PC-3 (cell line): ENCODE measurements around the gene GCG. TPM values are rescaled to one million over a fixed set of nuclear protein-coding genes. Genes with fewer than 3 reads are reported as not detected.

Experiments used
- ATAC-seq: fragments of 200-7000 bp; cut with Tn5 transposase; 2 replicates; pipeline ENCODE4 v1.9.1; 2020; ENCODE audit warnings: mild to moderate bottlenecking, moderate library complexity
- BruUV-seq: library from RNA; stranded (reverse); fragments of 400-500 nt; replicated peaks from 2 replicates; lab custom pipeline; 2021; lab: Mats Ljungman, UMichigan
- CTCF ChIA-PET: fragments of 300-600 bp; sonication (Branson Sonifier 250); formaldehyde crosslinking; loops from one replicate; lab custom pipeline; 2022; ENCODE audit warnings: antibody characterized with exemption; lab: Charles Lee
- POLR2A ChIA-PET: fragments of 300-600 bp; sonication (Branson Sonifier 250); formaldehyde crosslinking; loops from one replicate; lab custom pipeline; 2022; ENCODE audit warnings: antibody characterized with exemption; ENCODE audit not compliant: unreplicated experiment; lab: Charles Lee
- DNase-seq: peaks from one replicate; pipeline ENCODE4 v3.0.0-alpha.2; 2015
- H2AFZ ChIP-seq: fragments of 300-600 bp; sonication (generic); 2 replicates; pipeline ENCODE4 v1.6.0; 2016; ENCODE audit warnings: antibody characterized with exemption, low read length
- H3F3A ChIP-seq: fragments of 300-600 bp; sonication (generic); one replicate; pipeline ENCODE4 v1.6.0; 2017; ENCODE audit warnings: antibody characterized with exemption, low read length, control low read depth, mild to moderate bottlenecking; ENCODE audit not compliant: unreplicated experiment
- H3K27ac ChIP-seq: fragments of 300-600 bp; sonication (generic); 2 replicates; pipeline ENCODE4 v1.5.1; 2016; ENCODE audit warnings: mild to moderate bottlenecking, low read length
- H3K27me3 ChIP-seq: fragments of 300-600 bp; sonication (generic); 2 replicates; pipeline ENCODE4 v1.6.1; 2016; ENCODE audit warnings: low read length, mixed read lengths
- H3K36me3 ChIP-seq: fragments of 300-600 bp; sonication (generic); 2 replicates; pipeline ENCODE4 v1.6.1; 2016; ENCODE audit warnings: low read depth, mixed run types, low read length, mixed read lengths
- H3K4me1 ChIP-seq: fragments of 300-600 bp; sonication (generic); 2 replicates; pipeline ENCODE4 v1.5.1; 2016; ENCODE audit warnings: low read length; ENCODE audit not compliant: insufficient read depth
- H3K4me2 ChIP-seq: fragments of 300-600 bp; sonication (generic); 2 replicates; pipeline ENCODE4 v1.6.0; 2016; ENCODE audit warnings: low read length
- H3K4me3 ChIP-seq: fragments of 300-600 bp; sonication (generic); 2 replicates; pipeline ENCODE4 v1.5.1; 2016; ENCODE audit warnings: mild to moderate bottlenecking, low read length, mixed read lengths
- H3K79me2 ChIP-seq: fragments of 300-600 bp; sonication (generic); 2 replicates; pipeline ENCODE4 v1.6.1; 2017; ENCODE audit warnings: low read length, mixed read lengths
- H3K9ac ChIP-seq: fragments of 300-600 bp; sonication (generic); 2 replicates; pipeline ENCODE4 v1.6.0; 2016; ENCODE audit warnings: mild to moderate bottlenecking, low read length
- H3K9me2 ChIP-seq: fragments of 300-600 bp; sonication (generic); replicated peaks from 2 replicates; pipeline ENCODE4 v1.6.1; 2016; ENCODE audit warnings: mixed run types, low read length, mixed read lengths
- H3K9me3 ChIP-seq: fragments of 300-600 bp; sonication (generic); 2 replicates; pipeline ENCODE4 v1.6.1; 2016; ENCODE audit warnings: low read length, mixed read lengths
- H4K20me1 ChIP-seq: fragments of 300-600 bp; sonication (generic); 2 replicates; pipeline ENCODE4 v1.6.1; 2016; ENCODE audit warnings: low read length, mixed read lengths
- CTCF ChIP-seq: fragments of 300-600 bp; sonication (generic); conservative IDR thresholded peaks from 2 replicates; pipeline ENCODE4 v1.5.1; 2017; ENCODE audit warnings: antibody characterized with exemption, low read depth, mild to moderate bottlenecking, low read length
- EZH2 ChIP-seq: fragments of 300-600 bp; sonication (generic); IDR thresholded peaks from one replicate; pipeline ENCODE4 v1.6.1; 2017; ENCODE audit warnings: antibody characterized with exemption, mild to moderate bottlenecking, low read length; ENCODE audit not compliant: unreplicated experiment
- EZH2phosphoT487 ChIP-seq: fragments of 300-600 bp; sonication (generic); IDR thresholded peaks from 2 replicates; pipeline ENCODE4 v1.6.1; 2018; ENCODE audit warnings: mild to moderate bottlenecking, antibody characterized with exemption, low read length, borderline replicate concordance
- intact Hi-C: fragments of 100-400 bp; cut with micrococcal nuclease; formaldehyde crosslinking; loops from 2 replicates; pipeline ENCODE4 v1.9.0; 2023
- total RNA-seq: library from RNA; depleted of rRNA; stranded (reverse); fragments of >200 nt; gene quantifications from 2 replicates; pipeline ENCODE4 v1.2.3, GENCODE V29; 2014

GCG gene
- total RNA-seq, 1 experiment from 2014 or later, result not detected

- Histone ChIP-seq H3F3A (no peaks in the 10 kb centered on the region), H4K20me1 (no peaks in the 10 kb centered on the region), H2AFZ (no peak overlapping the region), H3K79me2 (no peaks in the 10 kb centered on the region), H3K9ac (no peak overlapping the region), H3K36me3 (no peaks in the 10 kb centered on the region), H3K9me3 (no peaks in the 10 kb centered on the region), H3K4me3 (no peak overlapping the region), H3K4me2 (no peak overlapping the region), H3K27me3 (no peaks in the 10 kb centered on the region), H3K27ac (no peak overlapping the region), H3K4me1 (no peaks in the 10 kb centered on the region), H3K9me2 (no peaks in the 10 kb centered on the region)
- DNase-seq (no peak), ATAC-seq (no peak)
- intact Hi-C loops, result no loop called here
- POLR2A ChIA-PET, result no interaction called here
- TF ChIP-seq EZH2, result no peak
- TF ChIP-seq EZH2phosphoT487, result no peak
- TF ChIP-seq CTCF, result no peak
- CTCF ChIA-PET, result interaction anchor here (0.6 kb wide), 4 partner anchors 21 to 546 kb away, joined by 3 to 14 read pairs (median 4); no protein-coding TSS in a partner anchor
- BruUV-seq, result no TSS peak
Measured at GRCh38 chr2:162126111-162126519, 25.9 kb downstream of the GCG start.

DNA sequence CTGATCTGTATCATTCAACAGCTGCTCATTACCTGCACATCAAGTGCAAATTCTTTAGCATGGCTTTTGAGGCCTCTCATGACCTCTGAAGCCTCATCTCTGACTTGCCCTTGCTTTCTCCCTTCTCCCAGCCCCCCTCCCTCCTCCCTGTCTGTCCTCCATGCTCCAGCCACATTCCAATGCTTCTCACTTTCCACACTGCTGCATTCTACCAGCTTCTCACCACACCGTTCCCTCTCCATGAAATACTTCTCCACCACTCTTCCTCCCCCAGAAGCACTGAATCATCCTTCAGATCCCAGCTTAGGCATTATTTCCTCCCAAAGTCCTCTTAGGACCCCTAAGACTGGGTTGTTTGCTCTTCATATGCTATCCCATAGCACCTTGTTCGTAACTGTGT is 26.9 kb downstream of the GCG start:
- no peak for ATAC-seq
- H3K9me2 ChIP-seq, result no peaks in the 10 kb centered on the region

More for the DNA sequence above, 26.9 kb downstream of the GCG start:
- Histone ChIP-seq H4K20me1 (no peaks in the 10 kb centered on the region), H3K27me3 (no peaks in the 10 kb centered on the region), H3K4me2 (no peak overlapping the region), H3K4me1 (peaks cover 7% of the 10 kb centered on the region), H3K9me3 (no peaks in the 10 kb centered on the region), H3F3A (no peaks in the 10 kb centered on the region), H2AFZ (no peak overlapping the region), H3K4me3 (no peak overlapping the region), H3K79me2 (no peaks in the 10 kb centered on the region), H3K9ac (no peak overlapping the region), H3K36me3 (no peaks in the 10 kb centered on the region), H3K27ac (no peak overlapping the region)
- no peak for DNase-seq
- no TSS peak for BruUV-seq
- ChIA-PET CTCF (no interaction called here), POLR2A (no interaction called here)
- TF ChIP-seq CTCF, result no peak
- TF ChIP-seq EZH2phosphoT487, result no peak
- TF ChIP-seq EZH2, result no peak
- intact Hi-C loops, result no loop called here
